Inferior parietal cortex (tissue), 1 donor: Measurements from ENCODE around the gene PDIA5.
A peak's percentile ranks its signal among the peaks of the same experiment; 100 is the strongest.

ENCODE experiments used
- DNase-seq: peaks from one replicate; pipeline ENCODE4 v3.0.0-alpha.2; 2016; ENCODE audit errors: extremely low spot score

Gene PDIA5

GRCh38 chr3:123071146-123071545, 4.3 kb downstream of the PDIA5 start:
- DNase-seq = no peak

GRCh38 chr3:123071581-123071980, 4.8 kb downstream of the PDIA5 start:
- no peak for DNase-seq

- DNase-seq = no peak
Observed at GRCh38 chr3:123072152-123072551, 5.3 kb downstream of the PDIA5 start.

- DNase-seq = no peak
Observed at GRCh38 chr3:123072564-123072963, 5.7 kb downstream of the PDIA5 start.

GRCh38 chr3:123075359-123075758, 8.5 kb downstream of the PDIA5 start:
- no peak for DNase-seq

GRCh38 chr3:123076112-123076495, 9.3 kb downstream of the PDIA5 start:
- DNase-seq = no peak

- peak; percentile 37 for DNase-seq
Observed at GRCh38 chr3:123076496-123077418, 9.9 kb downstream of the PDIA5 start.

GRCh38 chr3:123078101-123078500, 11.3 kb downstream of the PDIA5 start:
- no peak for DNase-seq

- DNase-seq = no peak
Observed at GRCh38 chr3:123080864-123081562, 14.2 kb downstream of the PDIA5 start.

- peak; percentile 53 for DNase-seq
Observed at GRCh38 chr3:123081718-123082369, 15.0 kb downstream of the PDIA5 start.

- DNase-seq = no peak
Observed at GRCh38 chr3:123082370-123083065, 15.7 kb downstream of the PDIA5 start.

- no peak for DNase-seq
Observed at GRCh38 chr3:123083383-123084124, 16.7 kb downstream of the PDIA5 start.

GRCh38 chr3:123084192-123084591, 17.4 kb downstream of the PDIA5 start:
- no peak for DNase-seq

- no peak for DNase-seq
Observed at GRCh38 chr3:123084738-123085237, 18.0 kb downstream of the PDIA5 start.

- no peak for DNase-seq
Observed at GRCh38 chr3:123085293-123085931, 18.6 kb downstream of the PDIA5 start.

- no peak for DNase-seq
Observed at GRCh38 chr3:123085932-123086627, 19.3 kb downstream of the PDIA5 start.

- DNase-seq = no peak
Observed at GRCh38 chr3:123088387-123088786, 21.6 kb downstream of the PDIA5 start.

GRCh38 chr3:123089611-123090331, 22.9 kb downstream of the PDIA5 start:
- DNase-seq = no peak
